Large intestine (tissue), 3 donors: ENCODE results near the gene ZNF565. TPM values are rescaled to one million over a fixed set of nuclear protein-coding genes. Genes with fewer than 3 reads are reported as not detected.
"Not testable (repeated sequence)": the region's sequence is repeated elsewhere in the genome, so short reads cannot be mapped to it uniquely, and the experiment has no call there.

Experiments used
- DNase-seq, 2 donors: peaks; one replicate each; pipeline versions ENCODE4 v3.0.0 to v3.0.0-alpha.2; 2013
- H3K27ac ChIP-seq: one replicate; pipeline ENCODE4 v1.5.1; 2013; ENCODE audit warnings: low read length
- H3K27me3 ChIP-seq: 2 replicates; pipeline ENCODE4 v1.6.1; 2013; ENCODE audit warnings: low read length; ENCODE audit not compliant: control insufficient read depth, insufficient read depth
- H3K36me3 ChIP-seq: 2 replicates; pipeline ENCODE4 v1.6.1; 2013; ENCODE audit warnings: low read length; ENCODE audit not compliant: control insufficient read depth, insufficient read depth
- H3K4me1 ChIP-seq: one replicate; pipeline ENCODE4 v1.6.1; 2013; ENCODE audit warnings: low read length; ENCODE audit not compliant: control insufficient read depth, insufficient read depth
- H3K4me3 ChIP-seq: one replicate; pipeline ENCODE4 v1.5.1; 2013; ENCODE audit warnings: low read length
- H3K9me3 ChIP-seq: one replicate; pipeline ENCODE4 v1.6.1; 2013; ENCODE audit warnings: mild to moderate bottlenecking, low read depth, low read length, moderate library complexity; ENCODE audit not compliant: control insufficient read depth
- WGBS: methylation state at CpG from one replicate; pipeline ENCODE4 v1.1.5; 2013; ENCODE audit warnings: low lambda C conversion rate; ENCODE audit not compliant: insufficient coverage; 5-methylcytosine and 5-hydroxymethylcytosine counted together
- polyA plus RNA-seq: library from polyadenylated mRNA; unstranded; fragments of 120-200 nt; gene quantifications from one replicate; pipeline ENCODE4 v1.2.1, GENCODE V29; 2013

The ZNF565 gene
- polyA plus RNA-seq, 1 donor: 5.3 TPM

GRCh38 chr19:36179077-36179476 lies 35.4 kb downstream of the ZNF565 start:
- H3K27me3 ChIP-seq, DNase-seq, H3K4me1 ChIP-seq, H3K4me3 ChIP-seq, H3K27ac ChIP-seq, H3K9me3 ChIP-seq: not testable (repeated sequence)
- no CpG with 5 or more reads among the region's 2 CpGs for WGBS
- H3K36me3 ChIP-seq: peaks cover 12% of the 10 kb centered on the region

GRCh38 chr19:36173846-36174245 lies 40.6 kb downstream of the ZNF565 start:
- not testable (repeated sequence) for H3K9me3 ChIP-seq, H3K4me3 ChIP-seq, H3K36me3 ChIP-seq, H3K27ac ChIP-seq, H3K27me3 ChIP-seq, DNase-seq
- no CpG with 5 or more reads among the region's 8 CpGs for WGBS
- peaks cover 12% of the 10 kb centered on the region for H3K4me1 ChIP-seq

- no peaks in the 10 kb centered on the region for H3K9me3 ChIP-seq
- H3K27ac ChIP-seq: no peak overlapping the region
- no peaks in the 10 kb centered on the region for H3K27me3 ChIP-seq
- no peak overlapping the region for H3K4me3 ChIP-seq
- H3K4me1 ChIP-seq: peaks cover 13% of the 10 kb centered on the region
- no CpG with 5 or more reads among the region's 5 CpGs for WGBS
- no peak for DNase-seq
- H3K36me3 ChIP-seq: no peaks in the 10 kb centered on the region
Observed at GRCh38 chr19:36172852-36173251, 41.6 kb downstream of the ZNF565 start.

GRCh38 chr19:36169084-36169760 lies 45.2 kb downstream of the ZNF565 start:
- Histone ChIP-seq H3K4me3 (no peak overlapping the region), H3K4me1 (peaks cover 13% of the 10 kb centered on the region), H3K36me3 (peaks cover 2% of the 10 kb centered on the region), H3K27me3 (no peaks in the 10 kb centered on the region), H3K9me3 (no peaks in the 10 kb centered on the region), H3K27ac (peak overlapping the region; percentile 87)
- DNase-seq: peak; percentile 56 to 90
- no CpG with 5 or more reads among the region's 9 CpGs for WGBS

GRCh38 chr19:36163813-36164212 lies 50.7 kb downstream of the ZNF565 start:
- DNase-seq: no peak

GRCh38 chr19:36160821-36161596 lies 53.5 kb downstream of the ZNF565 start:
- no peaks in the 10 kb centered on the region for H3K9me3 ChIP-seq
- WGBS: 100% methylated on average over 1 of the region's 7 CpGs
- H3K27ac ChIP-seq: no peak overlapping the region
- peaks cover 7% of the 10 kb centered on the region for H3K36me3 ChIP-seq
- no peak for DNase-seq
- no peaks in the 10 kb centered on the region for H3K4me1 ChIP-seq
- H3K27me3 ChIP-seq: no peaks in the 10 kb centered on the region
- no peak overlapping the region for H3K4me3 ChIP-seq

More at GRCh38 chr19:36163813-36164212, 50.7 kb downstream of the ZNF565 start:
- H3K27ac ChIP-seq: no peak overlapping the region
- H3K4me3 ChIP-seq: no peak overlapping the region
- H3K36me3 ChIP-seq: peaks cover 10% of the 10 kb centered on the region
- peaks cover under 1% of the 10 kb centered on the region for H3K4me1 ChIP-seq
- no peaks in the 10 kb centered on the region for H3K9me3 ChIP-seq
- WGBS: no CpG with 5 or more reads among the region's 12 CpGs
- H3K27me3 ChIP-seq: no peaks in the 10 kb centered on the region

GRCh38 chr19:36153126-36153525 lies 61.3 kb downstream of the ZNF565 start:
- H3K4me3 ChIP-seq: no peak overlapping the region
- peaks cover 35% of the 10 kb centered on the region for H3K36me3 ChIP-seq
- H3K9me3 ChIP-seq: no peaks in the 10 kb centered on the region
- DNase-seq: no peak
- no peaks in the 10 kb centered on the region for H3K27me3 ChIP-seq
- H3K27ac ChIP-seq: no peak overlapping the region
- H3K4me1 ChIP-seq: no peaks in the 10 kb centered on the region
- no CpG with 5 or more reads among the region's 10 CpGs for WGBS

GRCh38 chr19:36152352-36153091 lies 61.9 kb downstream of the ZNF565 start, which contains the start of gene COX7A1:
Gene COX7A1, minus strand, starts transcription at chr19:36152447. Its CDS starts 40 bp downstream, at chr19:36152407.
- H3K36me3 ChIP-seq: peaks cover 41% of the 10 kb centered on the region
- no peaks in the 10 kb centered on the region for H3K4me1 ChIP-seq
- WGBS: 84% methylated on average over 3 of the region's 40 CpGs
- peak within 1 kb of the TSS; percentile 42 for H3K4me3 ChIP-seq
- DNase-seq: peak in 1 of 2 donors; percentile 23
- peak within 1 kb of the TSS; percentile 75 for H3K27ac ChIP-seq
- no peaks in the 10 kb centered on the region for H3K9me3 ChIP-seq
- no peaks in the 10 kb centered on the region for H3K27me3 ChIP-seq

- no CpG with 5 or more reads among the region's 16 CpGs for WGBS
- Histone ChIP-seq H3K27me3 (no peaks in the 10 kb centered on the region), H3K4me1 (no peaks in the 10 kb centered on the region), H3K9me3 (no peaks in the 10 kb centered on the region), H3K27ac (peak overlapping the region; percentile 75), H3K4me3 (peak overlapping the region; percentile 42), H3K36me3 (peaks cover 44% of the 10 kb centered on the region)
- no peak for DNase-seq
Observed at GRCh38 chr19:36152019-36152351, 62.5 kb downstream of the ZNF565 start.
